Measurements from ENCODE around the gene ZC3H12A.
A peak's percentile ranks its signal among the peaks of the same experiment; 100 is the strongest.

Gene ZC3H12A

GRCh38 chr1:37456614-37457013 is 17.8 kb upstream of the ZC3H12A start:
- no peak for DNase-seq

- no peak for DNase-seq
These were observed 15.8 kb upstream of the ZC3H12A start for GRCh38 chr1:37458551-37458950.

DNA sequence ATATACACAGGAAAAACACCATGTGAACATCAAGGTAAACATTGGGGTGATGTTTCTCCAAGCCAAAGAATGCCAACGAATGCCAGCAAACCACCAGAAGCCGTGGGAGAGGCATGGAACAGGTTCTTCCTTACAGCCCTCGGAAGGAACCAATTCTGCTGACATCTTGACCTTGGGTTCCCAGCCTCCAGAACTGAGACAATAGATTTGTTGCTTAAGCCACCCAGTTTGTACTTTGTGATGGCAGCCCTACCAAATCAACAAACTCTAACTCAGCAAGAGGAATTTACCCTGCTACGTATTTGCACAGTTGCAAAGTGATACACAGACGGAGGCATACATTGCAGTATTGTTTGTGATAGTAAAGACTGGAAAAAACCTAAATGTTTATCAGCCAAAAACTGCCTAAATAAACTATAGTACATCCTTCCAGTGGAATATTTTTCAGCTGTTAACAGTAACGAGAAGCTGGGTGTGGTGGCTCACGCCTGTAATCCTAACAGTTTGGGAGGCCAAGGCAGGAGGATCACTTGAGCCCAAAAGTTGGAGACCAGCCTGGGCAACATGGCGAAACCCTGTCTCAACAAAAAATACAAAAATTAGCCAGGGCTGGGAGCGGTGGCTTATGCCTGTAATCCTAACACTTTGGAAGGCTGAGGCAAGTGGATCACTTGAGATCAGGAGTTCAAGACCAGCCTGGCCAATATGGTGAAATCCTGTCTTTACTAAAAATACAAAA is 12.5 kb upstream of the ZC3H12A start:
- no peak for DNase-seq

GRCh38 chr1:37464443-37464842 is 9.9 kb upstream of the ZC3H12A start:
- DNase-seq, result no peak

- no peak for DNase-seq
These were observed 8.5 kb upstream of the ZC3H12A start for GRCh38 chr1:37465593-37466517.

DNA sequence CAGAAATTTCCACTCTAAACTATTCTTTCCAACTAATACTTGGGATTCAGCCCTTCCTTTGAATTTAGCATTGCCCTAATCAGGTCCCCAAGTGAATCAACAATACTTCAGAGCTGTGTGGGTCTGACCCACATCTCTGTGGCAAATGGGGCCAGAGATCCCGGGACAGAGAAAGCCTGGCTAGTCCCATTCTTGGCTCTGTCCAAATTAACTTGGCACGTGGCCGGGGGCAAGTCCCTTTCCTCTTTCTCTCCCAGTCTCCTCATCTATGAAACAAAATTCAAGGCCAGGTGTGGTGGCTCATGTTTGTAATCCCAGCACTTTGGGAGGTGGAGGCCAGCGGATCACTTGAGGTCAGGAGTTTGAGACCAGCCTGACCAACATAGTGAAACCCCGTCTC is 6.3 kb upstream of the ZC3H12A start:
- no peak for DNase-seq

DNA sequence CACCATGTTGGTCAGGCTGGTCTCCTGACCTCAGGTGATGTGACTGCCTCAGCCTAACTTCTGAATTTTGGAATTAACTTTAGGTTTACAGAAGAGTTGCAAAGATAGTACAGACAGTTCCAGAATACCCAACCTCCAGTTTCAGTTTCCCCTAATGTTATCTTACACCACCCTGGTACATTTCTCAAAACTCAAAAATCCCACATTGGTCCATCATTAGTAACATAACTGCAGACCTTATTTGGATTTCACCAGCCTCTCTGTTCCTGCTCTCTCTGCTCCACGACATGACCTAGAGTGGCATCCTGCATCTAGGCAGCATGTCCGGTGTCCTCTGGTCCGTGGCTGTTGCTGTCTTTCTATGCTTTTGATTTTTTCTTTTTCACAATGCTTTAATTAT is 5.0 kb upstream of the ZC3H12A start:
- no peak for DNase-seq

DNA sequence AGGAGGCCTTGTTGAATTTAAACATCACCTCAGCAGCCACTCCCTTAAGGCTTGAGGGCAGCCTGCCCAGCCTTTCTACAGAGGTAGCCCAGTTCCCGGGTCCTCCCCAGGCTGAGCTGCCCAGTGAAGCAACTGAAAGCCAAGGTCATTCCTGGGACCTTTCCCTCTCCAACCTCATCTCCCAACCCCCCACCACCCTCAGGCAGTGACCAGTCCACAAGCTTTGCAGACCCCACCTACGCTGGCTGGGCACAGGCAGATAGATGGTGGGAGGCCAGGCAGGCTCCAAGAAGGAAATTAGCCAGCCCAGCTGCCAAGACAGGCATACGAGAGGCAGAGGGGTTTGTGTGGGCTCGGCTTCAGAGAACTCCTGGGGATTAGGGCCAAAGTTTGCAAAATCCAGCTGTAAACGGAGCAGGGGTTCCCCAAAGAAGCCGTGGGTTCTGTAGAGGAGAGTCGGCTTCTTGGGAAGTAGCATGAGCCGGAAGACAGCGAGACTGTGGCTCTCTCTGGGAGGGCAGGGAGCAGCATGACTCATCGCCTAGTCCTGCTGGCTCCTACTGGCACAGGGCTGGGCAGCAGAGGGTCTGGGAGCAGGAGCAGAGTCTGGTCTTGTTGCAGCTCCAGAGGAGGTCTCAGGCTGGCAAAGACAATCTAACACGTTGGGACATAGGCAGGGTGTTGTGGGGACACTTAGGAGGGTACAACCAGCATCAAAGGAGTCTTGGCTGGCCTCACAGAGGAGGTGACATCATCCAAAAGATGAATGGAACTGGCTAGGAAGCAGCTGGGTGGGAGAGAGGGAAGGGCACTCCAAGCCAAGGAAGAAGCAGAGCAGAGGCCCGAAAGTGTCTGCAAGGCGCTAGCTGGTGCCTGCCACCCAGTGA is 2.8 kb upstream of the ZC3H12A start:
- no peak for DNase-seq

GRCh38 chr1:37472281-37472680 is 2.1 kb upstream of the ZC3H12A start:
- no peak for DNase-seq

- DNase-seq, result peak in 1 of 5 donors; percentile 25
These were observed 1.4 kb upstream of the ZC3H12A start for GRCh38 chr1:37472994-37473393.

DNA sequence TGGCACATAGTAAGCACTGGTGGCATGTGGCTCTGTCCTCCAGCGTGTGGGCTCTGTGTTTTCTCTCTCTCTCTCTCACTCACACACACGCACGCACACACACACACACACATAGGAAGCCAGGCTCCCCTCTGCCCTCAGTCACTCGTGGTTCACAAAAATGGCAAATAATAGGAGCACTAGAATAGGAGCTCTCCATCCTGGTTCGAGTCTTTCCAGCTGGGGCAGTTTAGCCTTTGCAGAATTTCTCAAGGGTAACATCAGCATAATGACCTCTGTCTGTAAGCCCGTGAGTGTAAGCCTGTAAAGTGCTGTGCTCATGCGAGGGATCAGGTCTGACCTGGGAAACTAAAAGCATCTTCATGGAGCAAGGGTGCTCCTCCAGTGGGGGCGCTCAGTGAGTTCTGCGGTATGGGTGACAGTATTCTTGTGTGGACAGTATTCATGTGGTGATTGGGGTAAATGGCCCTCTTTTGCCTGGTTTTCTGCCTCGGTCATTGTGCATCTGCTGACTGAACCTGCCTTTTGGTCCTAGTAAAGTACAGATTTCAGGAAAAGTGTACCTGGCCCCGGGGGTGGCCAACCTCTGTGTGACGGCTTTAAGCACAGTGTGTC is 842 bp upstream of the ZC3H12A start:
- DNase-seq, result peak in 1 of 5 donors; percentile 50

DNA sequence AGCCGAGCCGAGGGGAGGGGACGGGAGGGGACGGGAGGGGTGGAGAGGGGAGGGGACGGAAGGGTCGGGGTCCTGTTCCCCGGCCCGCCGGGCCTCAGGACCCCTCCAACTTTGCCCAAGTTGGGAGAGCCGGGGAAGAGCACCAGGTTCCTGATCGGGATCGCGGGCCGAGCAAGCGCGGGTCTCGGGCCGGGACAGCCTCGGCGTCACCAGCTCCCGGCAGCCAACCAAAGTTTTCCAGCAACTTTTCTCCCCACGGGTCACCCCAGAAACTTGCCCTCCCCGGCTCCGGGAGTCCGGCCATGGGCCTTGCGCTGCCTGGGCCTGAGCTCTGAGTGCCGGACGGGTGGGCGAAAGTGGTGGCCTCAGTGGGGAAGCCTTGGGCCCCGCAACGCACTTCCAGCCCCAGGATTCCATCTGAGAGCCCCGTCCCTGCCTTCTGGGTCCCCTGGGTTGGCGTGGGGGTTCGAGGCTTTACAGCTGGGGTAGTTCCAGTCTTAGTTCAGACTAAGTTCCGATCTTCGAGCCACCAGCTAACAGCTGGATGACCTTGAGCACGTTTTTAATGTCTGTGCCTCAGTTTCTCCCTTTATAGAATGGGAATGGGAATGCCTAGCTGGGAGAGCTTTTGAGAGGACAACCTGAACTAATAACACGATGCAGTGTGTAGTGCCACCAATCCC is 458 bp downstream of the ZC3H12A start:
- DNase-seq, result peak in 2 of 5 donors; percentile 15 to 32

- peak in 1 of 5 donors; percentile 18 for DNase-seq
These were observed 1.2 kb downstream of the ZC3H12A start for GRCh38 chr1:37475380-37476086.

GRCh38 chr1:37476087-37476452 is 1.7 kb downstream of the ZC3H12A start:
- DNase-seq, result no peak

GRCh38 chr1:37476460-37477197 is 2.2 kb downstream of the ZC3H12A start:
- DNase-seq, result no peak

GRCh38 chr1:37477198-37477931 is 3.0 kb downstream of the ZC3H12A start:
- peak; percentile 75 to 88 (median 86) for DNase-seq

GRCh38 chr1:37477946-37478345 is 3.6 kb downstream of the ZC3H12A start:
- no peak for DNase-seq

DNA sequence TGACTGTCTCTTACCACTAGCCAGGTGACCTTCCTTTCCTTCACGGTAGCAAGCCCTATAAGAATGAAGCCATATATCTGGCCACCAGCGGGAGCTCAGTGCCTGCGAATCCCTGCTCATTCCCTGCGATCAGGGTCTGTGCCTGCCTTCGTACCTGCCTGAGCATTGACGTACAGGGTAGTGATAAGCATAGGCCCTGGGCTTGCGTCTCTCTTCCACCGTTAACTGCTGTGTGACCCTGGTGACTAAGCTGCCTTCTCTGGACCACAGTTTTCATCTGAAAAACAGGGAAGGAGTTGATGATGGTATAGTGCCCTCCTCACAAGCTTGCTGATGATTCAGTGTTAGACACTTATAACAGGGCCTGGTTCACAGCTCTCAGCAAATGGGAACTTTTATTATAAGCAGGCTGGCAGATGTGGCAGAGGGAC is 4.1 kb downstream of the ZC3H12A start:
- DNase-seq, result peak in 2 of 5 donors; percentile 41 to 48

DNA sequence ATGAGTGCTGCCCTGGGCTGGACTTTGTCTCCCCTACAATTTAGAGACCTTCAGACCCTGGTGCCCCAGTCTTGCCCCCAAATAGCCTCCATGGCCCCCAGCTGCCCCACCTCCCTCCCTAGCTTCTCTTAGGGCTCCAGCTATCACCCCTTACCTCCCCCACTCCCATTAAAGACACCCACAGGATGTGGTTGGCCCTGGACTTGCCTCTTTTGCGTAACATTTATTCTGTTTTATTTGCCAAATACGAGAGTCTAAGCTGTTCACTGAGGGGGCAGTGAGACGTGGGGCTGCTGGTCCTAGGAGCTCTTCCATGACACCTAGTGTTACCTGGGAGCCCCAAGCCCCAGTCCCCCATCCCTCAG is 4.5 kb downstream of the ZC3H12A start:
- peak in 2 of 5 donors; percentile 34 to 63 for DNase-seq
